HG02973 (cell line): ENCODE measurements around the gene ANKRD34B.
"Not testable (repeated sequence)": the region's sequence is repeated elsewhere in the genome, so short reads cannot be mapped to it uniquely, and the experiment has no call there.

ENCODE experiments used
- ATAC-seq: cut with Tn5 transposase; IDR thresholded peaks from one replicate; pipeline ENCODE4 v1.9.1; 2021; ENCODE audit warnings: moderate library complexity; ENCODE audit not compliant: unreplicated experiment

Gene ANKRD34B

DNA sequence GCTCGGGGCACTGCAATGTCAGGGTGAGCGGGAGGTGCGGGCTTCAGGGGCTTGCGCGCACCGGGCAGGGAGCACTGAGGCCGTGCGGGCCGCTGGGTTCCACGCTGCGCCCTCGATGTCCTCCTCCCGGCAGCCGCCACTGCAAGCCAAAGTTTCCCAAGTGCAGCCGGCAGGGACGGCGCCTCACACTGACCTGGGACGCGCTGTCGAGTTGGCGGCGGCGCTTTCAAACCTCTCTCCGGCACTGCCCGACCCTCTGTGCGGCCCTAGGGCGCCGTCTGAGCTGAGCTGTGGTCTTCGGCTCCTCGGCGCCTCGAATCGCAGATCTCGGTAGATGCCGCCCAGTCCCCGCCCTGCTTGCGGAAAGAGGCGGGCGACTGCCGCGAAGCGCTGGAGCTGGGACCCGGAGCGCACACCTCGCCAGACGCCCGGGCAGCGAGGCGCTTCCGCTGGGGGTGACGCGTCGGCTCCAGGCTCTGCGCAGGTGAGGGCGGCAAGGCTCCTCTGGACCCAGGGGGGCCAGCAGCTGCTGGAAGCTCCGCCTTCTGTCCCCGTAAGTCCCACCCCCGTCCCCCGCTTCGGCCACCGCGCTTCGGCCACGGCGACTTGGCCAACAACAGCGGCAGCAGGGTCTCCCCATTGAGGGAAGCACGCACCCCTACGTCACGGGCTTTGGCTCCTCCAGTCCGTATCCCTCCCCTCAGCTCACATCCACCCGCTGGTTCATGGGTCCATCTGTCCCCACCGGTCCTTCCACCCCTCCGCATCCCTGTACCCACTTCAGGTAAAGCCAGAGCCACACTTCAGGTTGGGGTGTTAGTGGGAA lies at the start of gene ANKRD34B:
ANKRD34B (minus strand) TSS at position 320 of the 826 bp plus-strand sequence. CDS start 10,261 bp downstream, outside the sequence.
- ATAC-seq = no peak

DNA sequence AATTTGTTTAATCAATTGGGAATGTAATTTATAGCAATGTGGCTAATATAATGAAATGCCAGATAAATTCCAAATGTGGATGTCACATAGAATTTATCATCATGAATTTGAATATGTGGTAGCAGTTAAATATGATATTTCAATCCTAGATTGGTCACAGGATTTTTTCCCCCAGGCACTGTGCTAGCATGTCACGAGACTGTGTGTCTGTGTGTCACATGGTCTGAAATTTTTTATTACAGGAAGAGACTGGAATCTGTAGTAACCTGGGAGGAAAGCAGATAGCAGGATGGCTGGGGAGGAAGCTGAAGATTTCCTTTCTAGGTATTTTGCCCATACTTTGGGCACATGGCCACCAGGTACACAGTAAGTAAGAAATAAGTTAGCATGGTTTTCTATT lies 49.0 kb upstream of the ANKRD34B start:
- ATAC-seq = no peak

DNA sequence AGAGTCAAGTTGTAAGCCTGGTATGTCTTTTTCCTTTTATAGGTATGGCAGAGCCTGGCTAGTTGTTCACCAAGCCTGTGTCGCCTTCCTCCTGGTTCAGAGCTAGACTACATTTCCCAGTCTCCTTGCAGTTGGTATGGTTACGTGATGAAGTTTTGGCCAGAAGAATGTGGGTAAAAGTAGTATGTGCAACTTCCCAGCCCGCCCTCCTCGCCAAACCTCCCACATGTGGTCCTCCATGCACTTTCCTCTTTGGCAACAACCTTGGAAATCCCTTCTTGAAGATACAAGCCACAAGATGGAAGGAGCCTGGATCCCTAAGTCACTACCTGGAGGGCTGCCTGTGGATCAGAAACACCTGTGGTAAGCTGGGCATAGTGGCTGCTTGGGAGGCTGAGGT lies 48.4 kb upstream of the ANKRD34B start:
- ATAC-seq = no peak

DNA sequence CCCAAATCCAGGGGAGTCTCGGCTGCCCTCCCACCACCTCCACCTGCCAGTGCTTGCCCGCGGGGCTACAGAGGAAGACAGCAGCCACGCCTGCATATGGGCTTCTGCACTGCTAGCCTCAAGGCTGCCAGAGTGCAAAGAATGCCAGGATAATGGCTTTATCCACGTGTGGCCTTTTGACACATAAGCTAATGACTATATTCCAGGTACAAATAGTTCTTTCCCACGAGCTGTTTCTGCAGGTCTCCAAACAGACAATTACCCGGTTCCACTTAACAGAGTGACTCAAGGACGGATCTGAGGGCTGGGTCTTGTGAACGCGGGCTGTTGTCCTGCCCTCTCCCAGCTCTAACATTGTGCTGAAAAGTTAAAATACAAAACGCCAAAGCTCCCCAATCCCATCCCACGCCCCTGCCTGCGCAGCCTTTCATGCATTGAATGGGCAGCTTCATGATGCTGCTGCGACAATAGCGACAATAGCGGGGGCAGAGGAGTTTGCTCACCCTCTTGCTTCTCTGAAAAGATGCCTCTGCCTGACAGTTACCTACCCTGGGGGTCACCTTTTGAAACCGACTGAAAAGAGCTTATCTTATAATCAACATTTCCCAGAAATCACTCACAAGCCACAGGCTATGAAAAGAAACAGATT lies 45.3 kb upstream of the ANKRD34B start:
- no peak for ATAC-seq

DNA sequence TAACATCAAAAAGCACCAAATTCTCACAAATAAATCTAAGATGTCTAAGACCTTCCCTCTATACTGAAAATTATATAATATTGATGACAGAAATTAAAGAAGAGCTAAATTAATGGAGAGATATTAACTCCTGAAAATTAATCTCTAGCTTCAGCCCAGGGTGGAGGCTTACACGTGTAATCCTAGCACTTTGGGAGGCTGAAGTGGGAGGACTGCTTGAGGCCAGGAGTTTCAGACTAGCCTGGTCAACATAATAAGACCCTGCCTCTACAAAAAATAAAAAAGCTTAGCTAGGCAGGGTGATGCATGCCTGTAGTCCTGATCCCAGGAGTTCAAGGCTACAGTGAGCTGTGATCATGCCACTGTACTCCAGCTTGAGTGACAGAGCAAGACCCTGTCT lies 39.6 kb upstream of the ANKRD34B start:
- no peak for ATAC-seq

DNA sequence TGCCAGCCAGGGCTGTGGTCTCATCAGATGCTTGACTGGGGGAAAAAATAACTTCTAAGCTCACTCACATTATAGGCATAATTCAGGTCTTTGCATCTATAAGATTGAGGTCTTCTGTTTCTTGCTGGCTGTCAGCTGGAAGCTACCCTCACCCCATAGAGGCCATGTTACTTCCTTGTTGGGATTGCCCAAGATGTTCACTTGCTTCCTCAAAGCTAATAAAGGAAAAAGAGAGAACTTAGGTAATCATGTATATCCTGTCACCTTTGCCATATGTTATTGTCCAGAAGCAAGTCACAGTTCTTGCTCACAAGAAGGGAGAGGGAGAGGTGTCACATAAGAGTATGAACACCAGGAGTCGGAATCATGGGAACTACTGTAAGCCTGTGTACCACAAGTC lies 38.7 kb upstream of the ANKRD34B start:
- no peak for ATAC-seq

DNA sequence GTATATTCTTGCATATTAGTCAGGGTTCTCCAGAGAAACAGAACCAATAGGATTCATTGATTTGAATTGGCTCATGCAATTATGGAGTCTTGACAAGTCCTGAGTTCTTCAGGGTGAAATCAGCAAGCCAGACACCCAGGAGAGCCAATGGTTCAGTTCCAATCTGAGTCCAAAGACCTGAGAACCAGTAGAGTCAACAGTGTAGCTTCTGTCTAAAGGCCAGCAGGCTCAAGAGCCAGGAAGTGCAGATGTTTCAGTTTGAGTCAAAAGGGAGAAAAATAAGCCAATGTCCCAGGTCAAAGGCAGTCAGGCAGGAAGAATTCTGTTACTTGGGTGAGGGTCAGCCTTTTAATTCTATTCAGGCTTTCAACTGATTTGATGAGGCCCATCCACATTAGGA lies 37.8 kb upstream of the ANKRD34B start:
- ATAC-seq = peak; percentile 65

DNA sequence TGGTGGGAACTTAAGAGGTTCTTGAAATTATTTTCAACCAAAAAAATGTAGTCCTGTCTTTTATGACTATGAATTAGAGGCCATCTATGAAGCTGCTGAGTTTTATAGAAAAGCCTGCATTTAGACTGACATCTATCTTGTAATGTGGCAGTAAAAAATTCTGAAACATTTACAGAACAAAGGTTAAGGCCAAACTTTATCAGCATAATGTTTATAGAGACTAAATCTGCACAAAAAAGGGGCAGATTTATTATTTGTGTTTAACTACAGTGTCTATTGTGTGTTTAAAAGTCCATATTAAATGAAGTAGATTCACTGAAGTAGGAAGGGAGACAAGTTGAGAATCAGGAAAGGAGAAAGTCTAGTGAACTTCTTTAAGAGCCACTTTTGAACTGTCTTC lies 37.3 kb upstream of the ANKRD34B start:
- ATAC-seq = no peak

DNA sequence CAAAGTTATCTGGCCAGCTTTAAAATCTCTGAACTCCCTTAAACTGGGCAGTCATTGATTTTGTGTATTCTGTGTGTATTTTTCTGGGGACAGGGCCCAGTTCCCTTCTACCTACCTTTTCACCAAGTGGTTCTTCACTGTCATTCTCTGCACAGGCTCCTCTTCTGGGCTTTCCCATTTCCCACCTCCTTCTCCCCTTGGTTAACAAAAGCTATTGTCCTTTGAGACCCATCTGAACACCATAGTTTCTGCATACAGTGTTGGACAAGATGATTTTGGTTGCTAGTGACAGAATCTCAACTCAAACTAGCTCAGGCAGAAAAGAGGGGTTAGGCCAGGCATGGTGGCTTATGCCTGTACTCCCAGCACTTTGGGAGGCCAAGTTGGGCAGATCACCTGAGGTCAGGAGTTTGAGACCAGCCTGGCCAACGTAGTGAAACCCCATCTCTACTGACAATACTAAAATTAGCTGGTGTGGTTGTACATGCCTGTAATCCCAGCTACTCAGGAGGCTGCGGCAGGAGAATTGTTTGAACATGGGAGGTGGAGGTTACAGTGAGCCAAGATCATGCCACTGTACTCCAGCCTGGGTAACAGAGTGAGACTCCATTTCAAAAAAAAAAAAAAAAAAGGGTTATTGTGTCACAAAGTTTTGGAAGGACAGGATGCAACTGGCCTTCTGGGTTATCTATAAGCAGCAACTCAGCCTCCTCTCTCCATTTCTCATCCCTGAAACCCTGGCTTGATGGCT lies 31.0 kb upstream of the ANKRD34B start:
- no peak for ATAC-seq

DNA sequence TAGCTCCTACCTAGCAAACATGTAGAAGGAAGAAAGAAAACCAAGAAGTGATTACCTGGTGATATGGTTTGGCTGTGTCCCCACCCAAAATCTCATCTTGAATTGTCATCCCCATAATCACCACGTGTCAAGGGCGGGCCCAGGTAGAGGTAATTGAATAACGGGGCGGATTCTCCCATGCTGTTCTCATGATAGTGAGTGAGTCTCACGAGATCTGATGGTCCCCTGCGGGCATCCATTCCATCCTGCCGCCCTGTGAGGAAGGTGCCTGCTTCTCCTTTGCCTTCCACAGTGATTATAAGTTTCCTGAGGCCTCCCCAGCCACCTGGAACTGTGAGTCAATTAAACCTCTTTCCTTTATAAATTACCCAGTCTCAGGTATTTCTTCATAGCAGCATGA lies 27.4 kb upstream of the ANKRD34B start:
- no peak for ATAC-seq

DNA sequence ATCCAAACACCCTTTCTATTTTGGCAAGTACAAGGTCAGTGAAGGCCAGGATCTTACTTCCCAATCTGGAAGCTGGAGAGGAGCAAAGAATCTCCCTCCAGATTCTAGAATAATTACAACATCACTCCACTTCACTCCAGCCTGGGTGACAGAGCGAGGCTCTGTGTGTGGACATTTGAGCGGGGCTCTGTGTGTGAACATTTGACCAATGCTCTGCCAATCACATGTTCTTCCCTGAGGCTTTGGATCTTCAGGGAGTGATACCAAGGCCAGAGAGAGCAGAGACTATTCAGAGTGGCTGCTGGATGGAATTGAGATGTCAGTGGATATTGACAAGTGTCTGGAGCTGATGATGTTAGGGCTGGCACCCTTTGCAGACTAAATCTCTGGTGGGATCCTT lies 24.7 kb upstream of the ANKRD34B start:
- ATAC-seq = no peak

DNA sequence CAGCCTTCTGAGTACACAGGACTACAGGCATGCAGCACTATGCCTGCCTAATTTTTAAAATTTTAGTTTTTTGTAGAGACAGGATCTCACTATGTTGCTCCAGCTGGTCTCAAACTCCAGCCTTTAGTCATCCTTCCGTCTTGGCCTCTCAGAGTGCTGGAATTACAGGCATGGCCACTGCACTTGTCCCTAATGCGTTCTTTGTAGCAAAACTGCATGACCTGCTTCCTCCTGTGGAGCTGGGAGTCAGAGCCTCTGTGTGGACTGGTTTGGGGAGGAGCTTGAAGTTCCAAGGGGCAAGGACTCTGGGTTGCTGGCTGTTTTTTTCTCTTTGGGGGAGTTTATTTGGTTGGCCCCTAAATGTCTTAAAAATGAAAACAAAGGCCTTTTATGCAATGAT lies 22.7 kb upstream of the ANKRD34B start:
- no peak for ATAC-seq

DNA sequence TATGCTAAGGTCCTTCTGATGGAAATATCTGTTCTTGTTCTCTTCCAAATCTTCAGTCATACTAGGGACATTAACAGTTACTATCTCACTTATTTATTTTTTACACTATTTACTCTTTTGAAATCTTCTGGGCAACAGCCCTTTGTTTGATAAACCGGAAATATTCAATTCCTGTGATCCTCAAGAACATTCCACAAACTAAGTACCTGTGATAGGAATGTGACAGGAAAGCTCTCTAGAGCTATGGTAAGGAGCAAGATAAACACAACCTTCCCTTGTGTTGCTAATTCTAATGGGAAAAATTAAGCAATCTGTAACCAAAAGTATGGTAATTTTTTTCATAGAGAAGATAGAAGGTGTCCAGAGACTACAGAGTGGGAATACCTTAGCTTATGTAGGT lies 22.0 kb upstream of the ANKRD34B start:
- no peak for ATAC-seq

DNA sequence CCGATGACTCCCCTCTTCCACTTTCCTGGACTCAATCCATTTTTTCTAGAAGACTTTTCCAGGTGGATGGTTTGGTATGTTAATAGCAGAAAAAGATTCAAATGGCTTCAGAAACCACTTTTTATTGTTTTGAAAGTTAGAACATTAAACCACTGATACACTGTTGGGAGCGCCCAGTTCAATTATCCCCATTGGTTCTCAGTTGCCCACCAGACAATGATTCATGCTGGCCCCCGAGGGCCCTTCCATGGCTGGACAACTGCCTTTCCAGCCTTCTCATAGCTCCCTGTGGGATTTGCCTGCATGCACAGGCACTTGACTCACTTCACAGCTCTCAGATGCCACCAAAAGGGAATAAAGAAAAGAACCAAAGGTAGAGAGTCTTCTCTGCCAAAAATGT lies 21.3 kb upstream of the ANKRD34B start:
- ATAC-seq = no peak

DNA sequence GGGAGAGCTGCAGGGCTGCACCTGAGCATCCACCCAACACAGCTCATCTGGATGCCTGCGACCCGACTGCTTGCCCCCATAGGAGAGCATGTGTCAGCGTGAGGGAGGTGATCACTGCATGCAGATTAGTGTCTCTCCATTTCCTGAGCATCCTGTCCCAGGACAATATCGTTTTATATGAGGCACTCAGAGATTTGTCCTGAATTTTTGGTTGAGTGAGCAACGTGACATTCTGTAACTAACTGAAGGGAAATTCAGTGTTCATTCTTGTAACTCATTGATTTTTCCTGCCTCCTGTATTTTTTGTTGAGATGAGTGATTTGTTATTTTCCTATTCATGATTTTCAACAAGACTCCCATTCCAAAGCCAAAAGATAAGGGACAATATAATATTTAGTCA lies 20.7 kb upstream of the ANKRD34B start:
- ATAC-seq = no peak

DNA sequence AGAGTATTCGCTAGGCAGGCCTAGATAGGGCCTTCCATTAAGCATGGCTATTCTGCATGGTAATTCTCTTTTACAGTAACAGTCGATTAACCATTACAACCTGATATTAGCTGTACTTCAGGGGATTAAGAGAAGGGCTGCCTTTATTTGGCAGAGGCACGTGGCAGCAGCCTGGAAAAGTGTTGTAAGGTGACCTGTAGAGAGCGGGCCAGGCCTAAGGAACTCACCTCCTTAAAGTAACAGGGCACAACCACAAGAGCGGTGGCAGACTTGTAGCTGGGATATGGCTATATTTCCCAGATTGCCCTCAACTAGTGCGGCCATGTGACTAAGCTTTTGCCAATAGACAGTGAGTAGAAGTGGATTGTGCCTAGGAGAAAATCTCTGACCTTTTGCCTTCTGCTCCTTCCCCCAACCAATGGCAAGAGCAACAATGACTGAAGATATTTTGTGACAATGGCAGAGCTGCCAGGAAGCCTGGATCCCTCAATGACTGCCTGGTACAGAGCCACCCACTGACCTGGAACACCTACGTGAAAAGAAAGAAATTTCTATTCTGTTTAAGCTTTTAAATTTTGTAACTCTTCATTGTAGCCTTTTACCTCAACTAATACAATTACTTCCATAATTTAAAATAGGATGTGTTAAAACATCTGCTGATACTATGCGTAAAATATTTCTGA lies 18.9 kb upstream of the ANKRD34B start:
- no peak for ATAC-seq

DNA sequence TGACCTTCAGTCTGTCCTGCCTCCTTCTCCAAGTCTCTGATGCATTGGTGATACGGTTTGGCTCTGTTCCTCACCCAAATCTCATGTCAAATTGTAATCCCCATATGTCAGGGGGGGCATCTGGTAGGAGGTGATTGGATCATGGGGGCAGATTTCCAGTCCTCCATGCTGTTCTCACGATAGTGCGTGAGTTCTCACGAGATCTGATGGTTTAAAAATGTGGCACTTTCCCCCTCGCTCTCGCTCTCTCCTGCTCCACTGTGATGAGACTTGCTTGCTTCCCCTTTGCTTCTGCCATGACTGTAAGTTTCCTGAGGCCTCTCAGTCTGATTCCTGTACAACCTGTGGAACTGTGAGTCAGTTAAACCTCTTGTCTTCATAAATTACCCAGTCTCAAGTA lies 14.7 kb upstream of the ANKRD34B start:
- ATAC-seq = no peak

DNA sequence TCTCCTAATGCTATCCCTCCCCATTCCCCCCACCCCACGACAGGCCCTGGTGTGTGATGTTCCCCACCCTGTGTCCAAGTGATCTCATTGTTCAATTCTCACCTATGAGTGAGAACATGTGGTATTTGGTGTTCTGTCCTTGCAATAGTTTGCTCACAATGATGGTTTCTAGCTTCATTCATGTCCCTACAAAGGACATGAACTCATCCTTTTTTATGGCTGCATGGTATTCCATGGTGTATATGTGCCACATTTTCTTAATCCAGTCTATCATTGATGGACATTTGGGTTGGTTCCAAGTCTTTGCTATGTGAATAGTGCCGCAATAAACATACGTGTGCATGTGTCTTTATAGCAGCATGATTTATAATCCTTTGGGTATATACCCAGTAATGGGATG lies 10.2 kb upstream of the ANKRD34B start:
- not testable (repeated sequence) for ATAC-seq

DNA sequence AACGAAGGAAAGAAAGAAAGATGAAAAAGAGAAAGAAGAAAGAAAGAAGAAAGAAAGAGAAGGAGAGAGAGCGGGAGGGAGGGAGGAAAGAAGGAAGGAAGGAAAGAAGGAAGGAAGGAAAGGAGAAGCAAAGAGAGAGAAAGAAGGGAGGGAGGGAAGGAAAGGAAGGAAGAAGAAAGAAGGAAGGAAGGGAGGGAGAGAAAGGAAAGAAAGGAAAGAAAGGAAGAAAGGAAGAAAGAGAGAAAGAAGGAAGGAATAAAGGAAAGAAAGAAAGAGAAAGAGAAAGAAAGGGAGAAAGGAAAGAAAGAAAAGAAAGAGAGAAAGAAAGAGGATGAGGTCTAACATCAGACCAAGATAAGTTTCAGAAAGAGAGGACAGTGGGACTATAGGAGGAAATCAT lies 9.0 kb upstream of the ANKRD34B start:
- ATAC-seq = no peak

DNA sequence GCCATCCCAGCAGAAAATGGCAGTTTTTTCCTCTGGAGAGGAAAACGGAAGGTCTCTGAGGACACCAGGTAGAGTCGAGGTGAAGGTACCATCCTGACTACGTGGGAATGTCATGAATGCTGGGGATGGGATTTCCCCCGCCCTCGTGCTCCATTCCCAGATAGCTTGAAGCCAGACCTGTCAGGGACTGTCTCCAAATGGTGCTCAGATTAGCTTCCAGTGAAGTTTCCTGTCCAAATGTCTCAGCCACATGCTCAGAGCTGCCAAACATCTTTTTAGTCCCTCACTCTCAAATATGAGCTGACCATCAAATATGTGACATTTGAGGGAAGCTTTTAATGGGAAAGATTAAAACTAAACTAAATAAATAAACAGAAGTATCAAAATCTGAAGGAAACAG lies 7.6 kb upstream of the ANKRD34B start:
- no peak for ATAC-seq

DNA sequence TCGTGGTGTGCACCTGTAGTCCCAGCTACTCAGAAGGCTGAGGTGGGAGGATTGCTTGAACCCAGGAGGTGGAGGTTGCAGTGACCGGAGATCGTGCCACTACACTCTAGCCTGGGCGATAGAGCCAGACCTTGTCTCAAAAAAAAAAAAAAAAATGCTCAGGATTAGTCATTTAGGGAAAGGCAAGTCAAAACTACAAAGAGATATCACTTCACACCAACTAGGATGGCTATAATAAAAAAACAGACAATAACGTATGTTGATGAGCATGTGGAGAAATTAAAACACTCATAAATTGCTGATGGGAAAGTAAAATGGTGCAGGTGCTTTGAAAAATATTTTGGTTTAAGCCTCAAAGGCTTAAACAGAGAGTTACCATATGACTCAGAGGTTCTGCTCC lies 6.3 kb upstream of the ANKRD34B start:
- no peak for ATAC-seq
